ENCODE data around the gene MEIOC.
A peak's percentile ranks its signal among the peaks of the same experiment; 100 is the strongest.
"Not testable (repeated sequence)": the region's sequence is repeated elsewhere in the genome, so short reads cannot be mapped to it uniquely, and the experiment has no call there.

MEIOC gene

DNA sequence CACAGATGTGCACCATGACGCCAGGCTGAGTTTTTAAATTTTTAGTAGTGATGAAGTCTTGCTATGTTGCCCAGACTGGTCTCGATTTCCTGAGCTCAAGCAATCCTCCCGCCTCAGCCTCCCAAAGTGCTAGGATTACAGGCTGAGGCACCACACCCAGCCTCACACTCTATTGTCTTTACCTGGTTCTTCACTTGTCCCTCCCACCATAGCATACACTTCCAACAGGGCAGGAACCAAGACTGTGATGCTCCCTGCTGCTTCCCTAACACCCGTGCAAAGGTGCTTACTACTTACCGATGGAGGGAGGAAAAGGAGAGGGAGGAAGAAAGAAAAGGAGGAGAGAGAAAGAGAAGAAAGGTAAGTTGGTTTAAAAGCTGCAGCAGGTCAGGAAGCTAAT, 41.4 kb upstream of the MEIOC start:
- TF ChIP-seq ZFX (IDR thresholded peaks at IDR 0.05; ENCODE audit: borderline replicate concordance): no peak
- TF ChIP-seq, protein P1, sequence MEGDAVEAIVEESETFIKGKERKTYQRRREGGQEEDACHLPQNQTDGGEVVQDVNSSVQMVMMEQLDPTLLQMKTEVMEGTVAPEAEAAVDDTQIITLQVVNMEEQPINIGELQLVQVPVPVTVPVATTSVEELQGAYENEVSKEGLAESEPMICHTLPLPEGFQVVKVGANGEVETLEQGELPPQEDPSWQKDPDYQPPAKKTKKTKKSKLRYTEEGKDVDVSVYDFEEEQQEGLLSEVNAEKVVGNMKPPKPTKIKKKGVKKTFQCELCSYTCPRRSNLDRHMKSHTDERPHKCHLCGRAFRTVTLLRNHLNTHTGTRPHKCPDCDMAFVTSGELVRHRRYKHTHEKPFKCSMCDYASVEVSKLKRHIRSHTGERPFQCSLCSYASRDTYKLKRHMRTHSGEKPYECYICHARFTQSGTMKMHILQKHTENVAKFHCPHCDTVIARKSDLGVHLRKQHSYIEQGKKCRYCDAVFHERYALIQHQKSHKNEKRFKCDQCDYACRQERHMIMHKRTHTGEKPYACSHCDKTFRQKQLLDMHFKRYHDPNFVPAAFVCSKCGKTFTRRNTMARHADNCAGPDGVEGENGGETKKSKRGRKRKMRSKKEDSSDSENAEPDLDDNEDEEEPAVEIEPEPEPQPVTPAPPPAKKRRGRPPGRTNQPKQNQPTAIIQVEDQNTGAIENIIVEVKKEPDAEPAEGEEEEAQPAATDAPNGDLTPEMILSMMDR (IDR thresholded peaks at IDR 0.05): no peak
- no peak overlapping the region for H3K27ac ChIP-seq

DNA sequence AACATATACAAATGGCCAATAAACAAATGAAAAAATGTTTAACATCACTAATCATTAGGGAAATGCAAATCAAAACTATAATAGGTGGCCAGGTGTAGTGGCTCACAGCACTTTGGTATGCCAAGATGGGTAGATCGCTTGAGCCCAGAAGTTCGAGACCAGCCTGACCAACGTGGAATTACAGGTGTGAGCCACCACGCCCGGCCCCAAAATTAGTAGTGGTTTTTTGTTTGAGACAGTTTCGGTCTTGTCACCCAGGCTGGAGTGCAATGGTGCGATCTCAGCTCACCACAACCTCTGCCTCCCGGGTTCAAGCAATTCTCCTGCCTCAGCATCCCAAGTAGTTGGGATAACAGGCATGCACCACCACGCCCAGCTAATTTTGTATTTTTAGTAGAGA, 37.6 kb upstream of the MEIOC start:
- not testable (repeated sequence) for H3K27ac ChIP-seq

DNA sequence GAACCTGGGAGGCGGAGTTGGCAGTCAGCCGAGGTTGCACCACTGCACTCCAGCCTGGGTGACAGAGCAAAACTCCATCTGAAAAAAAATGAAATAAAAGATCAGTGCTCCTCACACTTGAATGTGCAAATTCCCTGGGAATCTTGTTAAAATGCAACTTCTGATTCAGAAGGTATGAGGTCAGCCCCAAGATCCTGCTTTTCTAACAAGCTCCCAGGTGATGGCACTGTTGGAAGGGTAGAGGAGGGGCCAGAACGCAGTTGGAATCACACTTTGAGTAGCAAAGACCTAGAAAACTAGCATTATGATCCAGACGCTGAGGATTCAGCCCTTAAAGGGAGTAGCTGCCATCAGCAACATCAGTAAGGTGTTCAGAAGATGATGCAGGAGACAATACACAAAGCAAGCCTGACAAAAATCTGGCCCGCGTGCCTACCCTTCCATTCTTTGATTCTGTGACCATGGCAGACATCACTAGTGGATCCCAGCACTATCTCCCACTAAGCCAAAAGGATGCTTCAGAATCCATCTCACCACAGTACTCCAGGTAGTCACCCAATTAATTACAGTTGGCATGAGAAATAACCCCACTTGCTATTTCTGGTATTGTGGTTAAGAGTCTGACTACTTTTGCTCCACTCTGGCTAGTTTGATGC, 33.1 kb upstream of the MEIOC start:
- no peak for TF ChIP-seq ZFX (IDR thresholded peaks at IDR 0.05; ENCODE audit: borderline replicate concordance)
- TF ChIP-seq, protein P1 (IDR thresholded peaks at IDR 0.05): peak; percentile 44
- H3K27ac ChIP-seq: no peak overlapping the region

DNA sequence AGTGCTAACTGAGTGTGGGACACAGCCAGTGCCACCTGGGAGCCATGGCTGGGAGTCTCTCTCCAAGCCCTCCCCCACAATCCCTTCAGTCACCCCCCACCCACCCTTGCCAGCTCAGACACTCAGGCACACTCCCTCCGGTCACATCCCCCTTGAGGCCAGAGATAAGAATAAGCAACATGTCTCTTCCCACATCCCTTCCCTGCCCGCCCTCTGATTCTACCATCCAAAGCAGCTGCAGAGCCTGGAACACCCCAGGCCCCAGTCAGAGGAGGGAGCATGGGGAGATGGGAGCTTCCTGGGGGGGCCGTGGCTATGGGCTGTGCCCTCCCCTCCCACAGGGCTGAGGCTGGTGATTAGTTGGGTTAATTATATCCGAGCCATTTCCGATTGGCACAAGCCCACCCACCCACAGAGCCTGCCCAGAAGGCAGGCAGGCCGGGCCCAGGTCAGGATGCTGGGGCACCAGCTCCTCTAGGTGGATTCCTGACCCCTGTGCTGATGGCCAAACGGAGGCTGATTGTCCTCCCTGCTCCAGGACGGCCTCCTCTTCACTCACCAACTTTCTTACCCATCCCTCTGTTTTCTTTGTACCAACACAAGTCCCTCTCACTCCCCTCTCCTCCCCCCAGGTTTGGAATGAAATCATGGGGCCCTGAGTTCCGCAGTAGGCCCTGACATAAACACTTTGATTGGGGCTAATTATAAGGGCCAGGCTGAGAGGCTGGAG, 28.6 kb upstream of the MEIOC start:
- TF ChIP-seq ZFX (IDR thresholded peaks at IDR 0.05; ENCODE audit: borderline replicate concordance): no peak
- TF ChIP-seq, protein P1 (IDR thresholded peaks at IDR 0.05): no peak
- H3K27ac ChIP-seq: no peak overlapping the region

DNA sequence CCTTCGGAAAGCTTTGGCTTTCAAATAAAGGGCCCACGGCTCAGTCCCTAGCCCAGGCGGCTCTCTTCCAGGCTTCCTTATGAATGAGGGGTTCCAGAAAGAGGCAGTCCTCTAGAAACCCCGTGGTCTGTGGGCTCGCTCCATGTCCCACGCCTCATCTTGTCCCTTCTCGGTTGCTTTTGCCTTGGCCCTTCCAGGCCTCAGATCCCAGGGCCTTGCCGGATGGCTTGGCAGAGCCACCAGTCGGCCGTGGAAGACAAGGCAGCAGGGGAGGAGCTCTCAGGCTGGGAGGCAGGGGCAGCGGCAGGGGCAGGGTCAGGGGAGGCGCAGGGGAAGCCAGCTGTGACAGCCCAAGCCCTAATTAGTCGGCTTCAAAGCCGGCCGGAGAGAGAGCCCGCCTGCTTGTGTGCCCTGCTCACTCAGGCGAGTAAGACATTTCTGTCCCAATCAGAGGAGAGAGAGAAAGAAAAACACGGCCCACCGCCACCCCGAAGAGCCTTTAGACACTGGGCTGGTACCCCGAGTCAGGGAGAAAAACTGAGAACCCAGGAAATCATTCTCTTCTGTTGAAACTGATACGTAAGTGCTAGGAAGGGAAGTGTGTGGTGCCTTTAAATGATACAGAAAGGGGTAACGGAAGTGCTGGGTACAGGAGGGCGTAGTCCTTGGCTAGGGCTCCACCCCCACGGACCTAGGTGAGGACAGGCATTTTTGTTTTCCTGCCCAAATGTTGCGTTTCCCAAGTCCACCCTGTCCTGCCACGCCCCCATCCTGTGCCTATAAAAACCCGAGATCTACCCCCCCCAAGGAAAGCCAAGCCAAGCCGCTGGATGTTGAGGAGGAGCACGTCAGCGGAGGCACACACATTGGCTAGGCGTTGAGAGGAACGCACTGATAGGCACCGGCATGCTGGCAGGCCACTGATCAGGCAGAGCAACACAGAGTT, 27.8 kb upstream of the MEIOC start:
- TF ChIP-seq, protein P1 (IDR thresholded peaks at IDR 0.05): no peak
- no peak for TF ChIP-seq ZFX (IDR thresholded peaks at IDR 0.05; ENCODE audit: borderline replicate concordance)
- H3K27ac ChIP-seq: no peak overlapping the region

DNA sequence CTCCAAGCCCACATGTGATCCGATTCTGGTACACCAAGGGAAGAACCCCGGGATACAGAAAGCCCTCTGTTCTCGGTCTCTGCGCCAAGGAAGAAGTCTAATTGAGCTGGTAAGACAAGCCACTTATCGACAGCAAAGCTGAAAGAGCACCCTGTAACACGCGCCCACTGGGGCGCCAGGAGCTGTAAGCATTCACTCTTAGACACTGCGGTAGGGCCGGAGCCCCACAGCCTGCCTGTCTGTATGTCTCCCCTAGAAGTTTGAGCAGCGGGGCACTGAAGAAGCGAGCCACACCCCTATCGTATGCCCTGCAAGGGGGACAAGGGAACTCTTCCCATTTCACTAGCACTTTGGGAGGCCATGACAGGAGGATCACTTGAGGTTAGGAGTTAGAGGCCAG, 27.0 kb upstream of the MEIOC start:
- TF ChIP-seq, protein P1 (IDR thresholded peaks at IDR 0.05): no peak
- no peak for TF ChIP-seq ZFX (IDR thresholded peaks at IDR 0.05; ENCODE audit: borderline replicate concordance)

DNA sequence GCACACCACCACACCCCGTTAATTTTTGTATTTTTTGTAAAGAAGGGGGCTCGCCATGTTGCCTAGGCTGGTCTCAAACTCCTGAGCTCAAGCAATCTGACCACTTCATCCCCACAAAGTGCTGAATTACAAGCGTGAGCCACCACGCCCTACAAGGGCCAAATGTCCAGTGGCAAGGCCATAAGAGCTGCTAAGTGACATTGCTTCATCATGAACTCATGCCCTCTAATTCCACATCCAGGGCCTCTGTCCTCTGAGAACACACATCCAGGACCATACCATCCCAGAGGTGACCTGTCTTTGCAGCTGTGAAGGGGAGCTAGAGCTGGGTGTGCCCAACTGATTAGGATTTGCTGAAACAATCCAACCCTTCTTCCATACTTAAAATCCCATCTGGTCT, 25.6 kb upstream of the MEIOC start:
- TF ChIP-seq, protein P1 (IDR thresholded peaks at IDR 0.05): no peak
- TF ChIP-seq ZFX (IDR thresholded peaks at IDR 0.05; ENCODE audit: borderline replicate concordance): no peak
- no peak overlapping the region for H3K27ac ChIP-seq

More for the DNA sequence above, 27.0 kb upstream of the MEIOC start:
- H3K27ac ChIP-seq: no peak overlapping the region
